CD4-positive, alpha-beta memory T cell (primary cell): ENCODE results near the gene PACSIN2. TPM values are rescaled to one million over a fixed set of nuclear protein-coding genes. Genes with fewer than 3 reads are reported as not detected.

Source experiments
- CTCF ChIA-PET: fragments of 350-600 bp; sonication (Branson Sonifier 250); formaldehyde crosslinking; loops from one replicate; lab custom pipeline; 2021; ENCODE audit warnings: inconsistent platforms; ENCODE audit not compliant: partially characterized antibody; lab: Charles Lee
- POLR2A ChIA-PET: fragments of 350-600 bp; sonication (Branson Sonifier 250); formaldehyde crosslinking; loops from one replicate; lab custom pipeline; 2021; ENCODE audit not compliant: partially characterized antibody; lab: Charles Lee
- DNase-seq, 5 donors: peaks; one replicate each; pipeline versions ENCODE4 v3.0.0 to v3.0.0-alpha.2; 2020 to 2022; ENCODE audit warnings: mixed read lengths in 1 of 5
- H3K27ac ChIP-seq: one replicate; pipeline ENCODE4 v1.7.0; 2013; ENCODE audit warnings: low read depth, low read length
- H3K27me3 ChIP-seq: 2 replicates; pipeline ENCODE4 v1.7.0; 2013; ENCODE audit warnings: mild to moderate bottlenecking, low read length, moderate library complexity; ENCODE audit not compliant: insufficient read depth
- H3K36me3 ChIP-seq: 2 replicates; pipeline ENCODE4 v1.7.0; 2013; ENCODE audit warnings: mild to moderate bottlenecking, low read length, moderate library complexity; ENCODE audit not compliant: insufficient read depth
- H3K4me1 ChIP-seq: 2 replicates; pipeline ENCODE4 v1.7.0; 2013; ENCODE audit warnings: mild to moderate bottlenecking, low read length, moderate library complexity; ENCODE audit not compliant: insufficient read depth
- H3K4me3 ChIP-seq, 2 donors: one replicate each; pipeline ENCODE4 v1.7.0; 2013; ENCODE audit warnings: low read length in 2 of 2, mild to moderate bottlenecking in 1 of 2
- H3K9me3 ChIP-seq, 2 donors: one replicate each; pipeline ENCODE4 v1.7.0; 2013; ENCODE audit warnings: low read length in 2 of 2, control low read depth in 1 of 2; ENCODE audit not compliant: control insufficient read depth in 1 of 2
- H3K27ac Mint-ChIP-seq, 7 donors: one replicate each; pipeline ENCODE4 v1.8.0; 2020 to 2021; ENCODE audit warnings: mixed read lengths in 7 of 7, mild to moderate bottlenecking in 6 of 7, inconsistent platforms in 3 of 7, moderate library complexity in 3 of 7
- H3K27me3 Mint-ChIP-seq, 2 donors: one replicate each; pipeline ENCODE4 v1.8.0; 2020 to 2021; ENCODE audit warnings: mixed read lengths in 2 of 2
- H3K36me3 Mint-ChIP-seq, 2 donors: one replicate each; pipeline ENCODE4 v1.8.0; 2020 to 2021; ENCODE audit warnings: mixed read lengths in 2 of 2, inconsistent platforms in 1 of 2, mild to moderate bottlenecking in 1 of 2
- H3K4me1 Mint-ChIP-seq, 4 donors: one replicate each; pipeline ENCODE4 v1.8.0; 2020 to 2021; ENCODE audit warnings: mixed read lengths in 4 of 4, mild to moderate bottlenecking in 1 of 4
- H3K4me3 Mint-ChIP-seq, 8 donors: one replicate each; pipeline ENCODE4 v1.8.0; 2020 to 2021; ENCODE audit warnings: mixed read lengths in 8 of 8, mild to moderate bottlenecking in 7 of 8, moderate library complexity in 6 of 8, inconsistent platforms in 3 of 8
- H3K9me3 Mint-ChIP-seq, 8 donors: one replicate each; pipeline ENCODE4 v1.8.0; 2020 to 2021; ENCODE audit warnings: mixed read lengths in 8 of 8, mild to moderate bottlenecking in 5 of 8, inconsistent platforms in 3 of 8, moderate library complexity in 1 of 8
- intact Hi-C: fragments of 100-400 bp; cut with micrococcal nuclease; formaldehyde crosslinking; loops from one replicate; pipeline ENCODE4 v1.15.1; 2023
- polyA plus RNA-seq, 2 donors: library from polyadenylated mRNA; unstranded; fragments of 300-500 nt; fragmentation: Illumina TruSeq; gene quantifications; one replicate each; pipeline ENCODE4 v1.2.3, GENCODE V29; 2021
- total RNA-seq, 2 experiments: library from RNA; stranded (reverse); gene quantifications; one replicate each; pipeline ENCODE4 v1.2.3, GENCODE V29; 2021

The PACSIN2 gene
- total and polyA plus RNA-seq, 4 experiments from 2014 or later, result 24.6 to 55.0 (median 45.2) TPM

- ChIA-PET POLR2A (no interaction called here), CTCF (interaction anchor here (1.6 kb wide), 1 partner anchor 26 kb away, joined by 3 read pairs; no protein-coding TSS in a partner anchor)
- DNase-seq, result no peak
- peak overlapping the region in 4 of 7 donors; percentile 2 to 78 (median 26) for H3K27ac Mint-ChIP-seq
- Histone ChIP-seq H3K27ac (no peak overlapping the region), H3K4me1 (peaks cover 54% of the 10 kb centered on the region), H3K27me3 (no peaks in the 10 kb centered on the region), H3K4me3 (no peak overlapping the region), H3K9me3 (no peaks in the 10 kb centered on the region), H3K36me3 (no peaks in the 10 kb centered on the region)
- no peaks in the 10 kb centered on the region for H3K27me3 Mint-ChIP-seq
- peaks cover 0 to 3% of the 10 kb centered on the region in 2 donors for H3K36me3 Mint-ChIP-seq
- H3K4me3 Mint-ChIP-seq, result peak overlapping the region in 1 of 8 donors; percentile 4
- intact Hi-C loops, result no loop called here
- H3K4me1 Mint-ChIP-seq, result peaks cover 43 to 87% (median 66%) of the 10 kb centered on the region in 4 donors
- no peaks in the 10 kb centered on the region for H3K9me3 Mint-ChIP-seq
These were observed 7.3 kb downstream of the PACSIN2 start for GRCh38 chr22:43007519-43008102.

DNA sequence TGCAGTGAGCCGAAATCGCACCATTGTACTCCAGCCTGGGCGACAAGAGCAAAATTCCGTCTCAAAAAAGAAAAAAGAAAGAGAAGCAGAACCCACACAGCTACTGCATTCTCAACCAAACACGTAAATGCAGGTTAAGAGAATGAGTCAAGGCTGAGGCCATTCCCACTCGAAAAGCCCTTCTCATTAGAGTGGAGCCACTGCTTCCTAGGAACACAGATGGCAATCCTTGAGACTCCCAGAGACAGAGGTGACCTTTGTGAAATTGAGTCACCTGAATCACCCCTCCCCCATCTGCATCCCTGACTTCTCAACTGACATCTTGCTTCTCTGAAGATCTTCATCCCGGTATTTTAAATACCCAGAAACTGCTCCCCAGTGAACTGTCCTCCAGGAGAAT is 8.2 kb downstream of the PACSIN2 start:
- Mint-ChIP-seq H3K9me3 (no peaks in the 10 kb centered on the region), H3K36me3 (peaks cover 0 to 3% of the 10 kb centered on the region in 2 donors), H3K4me1 (peaks cover 49 to 91% (median 72%) of the 10 kb centered on the region in 4 donors), H3K27ac (peak overlapping the region in 2 of 7 donors; percentile 57 to 60), H3K4me3 (no peak overlapping the region), H3K27me3 (no peaks in the 10 kb centered on the region)
- no peak overlapping the region for H3K4me3 ChIP-seq
- ChIA-PET CTCF (no interaction called here), POLR2A (interaction anchor here (1.5 kb wide), 1 partner anchor 8 kb away, joined by 5 read pairs; the partner anchor contains the start of gene PACSIN2)
- intact Hi-C loops, result no loop called here
- H3K27ac ChIP-seq, result no peak overlapping the region
- no peak for DNase-seq
- H3K4me1 ChIP-seq, result peaks cover 63% of the 10 kb centered on the region
- H3K36me3 ChIP-seq, result no peaks in the 10 kb centered on the region
- no peaks in the 10 kb centered on the region for H3K9me3 ChIP-seq
- no peaks in the 10 kb centered on the region for H3K27me3 ChIP-seq

- DNase-seq, result no peak
- Histone ChIP-seq H3K9me3 (no peaks in the 10 kb centered on the region), H3K27ac (no peak overlapping the region), H3K4me3 (no peak overlapping the region), H3K27me3 (no peaks in the 10 kb centered on the region), H3K4me1 (peaks cover 66% of the 10 kb centered on the region), H3K36me3 (no peaks in the 10 kb centered on the region)
- H3K27me3 Mint-ChIP-seq, result no peaks in the 10 kb centered on the region
- H3K9me3 Mint-ChIP-seq, result no peaks in the 10 kb centered on the region
- ChIA-PET CTCF (no interaction called here), POLR2A (interaction anchor here (1.5 kb wide), 1 partner anchor 9 kb away, joined by 5 read pairs; the partner anchor contains the start of gene PACSIN2)
- intact Hi-C loops, result no loop called here
- peaks cover 0 to 3% of the 10 kb centered on the region in 2 donors for H3K36me3 Mint-ChIP-seq
- peaks cover 51 to 92% (median 74%) of the 10 kb centered on the region in 4 donors for H3K4me1 Mint-ChIP-seq
- H3K27ac Mint-ChIP-seq, result peak overlapping the region in 2 of 7 donors; percentile 43 to 53
- peak overlapping the region in 1 of 8 donors; percentile 5 for H3K4me3 Mint-ChIP-seq
These were observed 8.9 kb downstream of the PACSIN2 start for GRCh38 chr22:43006016-43006505.

GRCh38 chr22:43005106-43005505 is 9.8 kb downstream of the PACSIN2 start:
- H3K9me3 ChIP-seq, result no peaks in the 10 kb centered on the region
- CTCF ChIA-PET, result interaction anchor here (1.3 kb wide), 2 partner anchors 17 to 29 kb away, joined by 4 to 5 read pairs; no protein-coding TSS in a partner anchor
- H3K4me1 ChIP-seq, result peaks cover 69% of the 10 kb centered on the region
- H3K27ac ChIP-seq, result no peak overlapping the region
- no peaks in the 10 kb centered on the region for H3K9me3 Mint-ChIP-seq
- DNase-seq, result no peak
- POLR2A ChIA-PET, result interaction anchor here (1.5 to 1.6 kb wide), 2 partner anchors 9 to 10 kb away, joined by 5 to 6 read pairs; partner anchors contain the start of gene PACSIN2
- H3K4me1 Mint-ChIP-seq, result peaks cover 55 to 92% (median 76%) of the 10 kb centered on the region in 4 donors
- peak overlapping the region in 5 of 7 donors; percentile 19 to 65 (median 34) for H3K27ac Mint-ChIP-seq
- peak overlapping the region in 3 of 8 donors; percentile 4 to 21 (median 5) for H3K4me3 Mint-ChIP-seq
- no peaks in the 10 kb centered on the region for H3K27me3 ChIP-seq
- H3K27me3 Mint-ChIP-seq, result no peaks in the 10 kb centered on the region
- intact Hi-C loops, result no loop called here
- no peaks in the 10 kb centered on the region for H3K36me3 ChIP-seq
- no peak overlapping the region for H3K4me3 ChIP-seq
- peaks cover 0 to 3% of the 10 kb centered on the region in 2 donors for H3K36me3 Mint-ChIP-seq

GRCh38 chr22:43004362-43005035 is 10.4 kb downstream of the PACSIN2 start:
- Histone ChIP-seq H3K4me1 (peaks cover 74% of the 10 kb centered on the region), H3K36me3 (no peaks in the 10 kb centered on the region), H3K27me3 (no peaks in the 10 kb centered on the region), H3K9me3 (no peaks in the 10 kb centered on the region), H3K27ac (no peak overlapping the region), H3K4me3 (no peak overlapping the region)
- Mint-ChIP-seq H3K27me3 (no peaks in the 10 kb centered on the region), H3K27ac (peak overlapping the region in 2 of 7 donors; percentile 53 to 70), H3K9me3 (no peaks in the 10 kb centered on the region), H3K4me3 (peak overlapping the region in 1 of 8 donors; percentile 12), H3K36me3 (peaks cover 0 to 3% of the 10 kb centered on the region in 2 donors), H3K4me1 (peaks cover 55 to 95% (median 79%) of the 10 kb centered on the region in 4 donors)
- CTCF ChIA-PET, result interaction anchor here (1.3 kb wide), 2 partner anchors 16 to 29 kb away, joined by 4 to 5 read pairs; no protein-coding TSS in a partner anchor
- POLR2A ChIA-PET, result interaction anchor here (1.6 kb wide), 1 partner anchor 10 kb away, joined by 6 read pairs; the partner anchor contains the start of gene PACSIN2
- DNase-seq, result no peak
- intact Hi-C loops, result no loop called here

DNA sequence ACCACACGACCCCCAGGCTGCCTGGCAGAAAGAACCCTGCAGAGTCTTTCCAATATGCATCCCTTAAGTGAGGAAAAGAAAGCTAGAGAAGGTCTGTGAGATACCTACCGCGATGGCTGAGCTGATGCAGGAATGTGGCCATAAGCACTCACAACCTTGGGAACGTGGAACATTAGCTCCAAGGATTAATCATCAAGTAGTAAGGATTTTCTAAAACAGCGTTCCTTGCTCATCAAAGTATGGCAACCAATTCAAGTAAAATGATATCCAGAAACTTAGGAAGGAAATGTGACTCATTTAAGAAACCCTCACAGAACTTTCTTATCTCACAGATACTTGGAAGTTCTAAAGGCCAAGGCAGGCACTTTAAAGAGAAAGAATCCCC is 12.8 kb downstream of the PACSIN2 start:
- Histone ChIP-seq H3K27me3 (no peaks in the 10 kb centered on the region), H3K4me1 (peaks cover 69% of the 10 kb centered on the region), H3K36me3 (no peaks in the 10 kb centered on the region), H3K27ac (no peak overlapping the region), H3K4me3 (no peak overlapping the region), H3K9me3 (no peaks in the 10 kb centered on the region)
- CTCF ChIA-PET, result interaction anchor here (1.1 to 1.5 kb wide), 2 partner anchors 11 to 88 kb away, joined by 3 read pairs; no protein-coding TSS in a partner anchor
- H3K9me3 Mint-ChIP-seq, result no peaks in the 10 kb centered on the region
- no peak for DNase-seq
- H3K4me3 Mint-ChIP-seq, result peak overlapping the region in 5 of 8 donors; percentile 22 to 58 (median 43)
- intact Hi-C loops, result no loop called here
- H3K36me3 Mint-ChIP-seq, result peaks cover 0 to 3% of the 10 kb centered on the region in 2 donors
- H3K27me3 Mint-ChIP-seq, result no peaks in the 10 kb centered on the region
- H3K4me1 Mint-ChIP-seq, result peaks cover 53 to 97% (median 82%) of the 10 kb centered on the region in 4 donors
- POLR2A ChIA-PET, result interaction anchor here (1.7 to 2.2 kb wide), 2 partner anchors 12 to 13 kb away, joined by 8 read pairs; no protein-coding TSS in a partner anchor
- H3K27ac Mint-ChIP-seq, result peak overlapping the region in 5 of 7 donors; percentile 10 to 85 (median 80)
